ENCODE data around the gene YARS1. TPM values are rescaled to one million over a fixed set of nuclear protein-coding genes. Genes with fewer than 3 reads are reported as not detected.

The YARS1 gene
- total RNA-seq, 1 experiment from 2014 or later, result 115 TPM

DNA sequence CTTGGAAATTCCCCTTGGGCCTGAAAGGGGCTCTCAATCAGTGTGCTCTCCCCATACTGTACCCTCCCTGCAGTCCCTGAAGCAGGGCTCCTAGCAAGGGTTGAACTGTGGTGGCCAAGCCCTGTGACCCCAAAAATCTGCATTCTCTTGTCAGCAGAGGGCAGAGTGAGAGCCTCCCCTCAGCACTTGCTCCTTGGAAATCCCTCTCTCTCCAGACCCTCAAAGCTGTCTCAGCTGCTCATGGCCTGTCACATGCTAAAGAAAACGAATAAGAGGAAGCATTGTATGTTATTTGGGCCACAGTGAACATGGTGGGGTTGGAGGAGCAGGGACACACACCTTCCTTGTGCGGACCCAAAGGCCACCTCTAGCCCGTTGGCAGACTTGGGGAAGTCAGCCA is 67.4 kb downstream of the YARS1 start:
- CTCF ChIA-PET, result no interaction called here
- H3K27ac ChIP-seq (ENCODE audit: low read length), result no peak overlapping the region
- H3K4me1 ChIP-seq (ENCODE audit: insufficient read depth, low read length), result peaks cover 3% of the 10 kb centered on the region; the same call in 1 of the 2 replicates
- peaks cover 4% of the 10 kb centered on the region; the same call in 1 of the 2 replicates for H3K36me3 ChIP-seq (ENCODE audit: low read depth, low read length)
- TF ChIP-seq EZH2phosphoT487 (IDR thresholded peaks at IDR 0.05; ENCODE audit: borderline replicate concordance, low read length) (no peak), EZH2 (IDR thresholded peaks at IDR 0.05; ENCODE audit: low read length, unreplicated experiment) (no peak)
- TF ChIP-seq, protein P1, sequence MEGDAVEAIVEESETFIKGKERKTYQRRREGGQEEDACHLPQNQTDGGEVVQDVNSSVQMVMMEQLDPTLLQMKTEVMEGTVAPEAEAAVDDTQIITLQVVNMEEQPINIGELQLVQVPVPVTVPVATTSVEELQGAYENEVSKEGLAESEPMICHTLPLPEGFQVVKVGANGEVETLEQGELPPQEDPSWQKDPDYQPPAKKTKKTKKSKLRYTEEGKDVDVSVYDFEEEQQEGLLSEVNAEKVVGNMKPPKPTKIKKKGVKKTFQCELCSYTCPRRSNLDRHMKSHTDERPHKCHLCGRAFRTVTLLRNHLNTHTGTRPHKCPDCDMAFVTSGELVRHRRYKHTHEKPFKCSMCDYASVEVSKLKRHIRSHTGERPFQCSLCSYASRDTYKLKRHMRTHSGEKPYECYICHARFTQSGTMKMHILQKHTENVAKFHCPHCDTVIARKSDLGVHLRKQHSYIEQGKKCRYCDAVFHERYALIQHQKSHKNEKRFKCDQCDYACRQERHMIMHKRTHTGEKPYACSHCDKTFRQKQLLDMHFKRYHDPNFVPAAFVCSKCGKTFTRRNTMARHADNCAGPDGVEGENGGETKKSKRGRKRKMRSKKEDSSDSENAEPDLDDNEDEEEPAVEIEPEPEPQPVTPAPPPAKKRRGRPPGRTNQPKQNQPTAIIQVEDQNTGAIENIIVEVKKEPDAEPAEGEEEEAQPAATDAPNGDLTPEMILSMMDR (conservative IDR thresholded peaks at IDR 0.05; ENCODE audit: low read depth, low read length), result 0 out of 2 replicates have a peak, but pooled peaks have one; percentile 16
- BruUV-seq (replicated peaks), result no TSS peak
- intact Hi-C loops (cut with micrococcal nuclease), result no loop called here
- no peaks in the 10 kb centered on the region for H3K9me3 ChIP-seq (ENCODE audit: low read length)
- no peak for ATAC-seq
- POLR2A ChIA-PET (ENCODE audit: unreplicated experiment), result no interaction called here
- H4K20me1 ChIP-seq (ENCODE audit: low read length), result 0 out of 2 replicates have a peak, but pooled peaks cover 3% of the 10 kb centered on the region
- H3K27me3 ChIP-seq (ENCODE audit: low read length), result no peaks in the 10 kb centered on the region
- H3K79me2 ChIP-seq (ENCODE audit: low read length), result peaks cover 75% of the 10 kb centered on the region
- no peaks in the 10 kb centered on the region for H3F3A ChIP-seq (ENCODE audit: low read length, unreplicated experiment)
- no peak overlapping the region for H2AFZ ChIP-seq (ENCODE audit: low read length)
- H3K9me2 ChIP-seq (replicated peaks; ENCODE audit: low read length), result no peaks in the 10 kb centered on the region
- no peak for DNase-seq
- no peak overlapping the region for H3K4me3 ChIP-seq (ENCODE audit: low read length)
- no peak overlapping the region for H3K4me2 ChIP-seq (ENCODE audit: low read length)
- no peak overlapping the region for H3K9ac ChIP-seq (ENCODE audit: low read length)

DNA sequence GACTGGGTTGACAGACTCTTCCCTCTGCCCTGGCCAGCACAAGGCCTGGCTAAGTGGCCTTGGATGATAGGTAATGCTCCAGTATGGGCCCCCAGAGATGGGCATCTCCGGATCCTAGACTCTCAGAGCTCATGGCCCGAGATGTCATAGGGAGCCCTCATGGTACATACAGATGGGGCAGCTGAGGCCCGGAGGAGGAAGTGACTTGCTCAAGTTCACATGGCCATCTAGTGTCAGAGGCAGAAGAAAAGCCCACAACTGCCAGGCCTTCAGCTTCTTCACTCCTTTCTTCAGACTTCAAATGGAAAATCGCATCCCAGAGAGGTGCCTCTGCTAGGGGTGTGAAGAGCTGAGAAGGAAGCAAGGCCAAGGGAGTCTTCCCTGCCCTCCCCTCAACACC is 67.8 kb downstream of the YARS1 start:
- Histone ChIP-seq H3K4me1 (ENCODE audit: insufficient read depth, low read length) (peaks cover 5% of the 10 kb centered on the region), H3K27me3 (ENCODE audit: low read length) (no peaks in the 10 kb centered on the region), H2AFZ (ENCODE audit: low read length) (no peak overlapping the region), H3K36me3 (ENCODE audit: low read depth, low read length) (peaks cover 7% of the 10 kb centered on the region), H4K20me1 (ENCODE audit: low read length) (0 out of 2 replicates have a peak, but pooled peaks cover 3% of the 10 kb centered on the region), H3K9me3 (ENCODE audit: low read length) (no peaks in the 10 kb centered on the region), H3K9ac (ENCODE audit: low read length) (no peak overlapping the region), H3K27ac (ENCODE audit: low read length) (no peak overlapping the region), H3K9me2 (replicated peaks; ENCODE audit: low read length) (no peaks in the 10 kb centered on the region), H3K4me2 (ENCODE audit: low read length) (no peak overlapping the region), H3K4me3 (ENCODE audit: low read length) (no peak overlapping the region), H3F3A (ENCODE audit: low read length, unreplicated experiment) (no peaks in the 10 kb centered on the region), H3K79me2 (ENCODE audit: low read length) (peaks cover 76% of the 10 kb centered on the region)
- ATAC-seq (no peak), DNase-seq (no peak)
- POLR2A ChIA-PET (ENCODE audit: unreplicated experiment), result no interaction called here
- intact Hi-C loops (cut with micrococcal nuclease), result no loop called here
- CTCF ChIA-PET, result no interaction called here
- no peak for TF ChIP-seq EZH2 (IDR thresholded peaks at IDR 0.05; ENCODE audit: low read length, unreplicated experiment)
- BruUV-seq (replicated peaks), result no TSS peak

GRCh38 chr1:32748926-32749325 is 68.2 kb downstream of the YARS1 start:
- no TSS peak for BruUV-seq (replicated peaks)
- peaks cover 76% of the 10 kb centered on the region for H3K79me2 ChIP-seq (ENCODE audit: low read length)

More at GRCh38 chr1:32748926-32749325, 68.2 kb downstream of the YARS1 start:
- Histone ChIP-seq H3K27me3 (ENCODE audit: low read length) (no peaks in the 10 kb centered on the region), H2AFZ (ENCODE audit: low read length) (no peak overlapping the region), H4K20me1 (ENCODE audit: low read length) (0 out of 2 replicates have a peak, but pooled peaks cover 3% of the 10 kb centered on the region), H3K36me3 (ENCODE audit: low read depth, low read length) (peaks cover 8% of the 10 kb centered on the region), H3K4me2 (ENCODE audit: low read length) (no peak overlapping the region), H3K9ac (ENCODE audit: low read length) (no peak overlapping the region), H3K4me1 (ENCODE audit: insufficient read depth, low read length) (peaks cover 9% of the 10 kb centered on the region), H3F3A (ENCODE audit: low read length, unreplicated experiment) (no peaks in the 10 kb centered on the region), H3K4me3 (ENCODE audit: low read length) (no peak overlapping the region), H3K27ac (ENCODE audit: low read length) (no peak overlapping the region), H3K9me2 (replicated peaks; ENCODE audit: low read length) (no peaks in the 10 kb centered on the region), H3K9me3 (ENCODE audit: low read length) (no peaks in the 10 kb centered on the region)
- CTCF ChIA-PET, result no interaction called here
- TF ChIP-seq EZH2 (IDR thresholded peaks at IDR 0.05; ENCODE audit: low read length, unreplicated experiment), result no peak
- TF ChIP-seq, protein P1 (conservative IDR thresholded peaks at IDR 0.05; ENCODE audit: low read depth, low read length), result no peak
- TF ChIP-seq EZH2phosphoT487 (IDR thresholded peaks at IDR 0.05; ENCODE audit: borderline replicate concordance, low read length), result no peak
- POLR2A ChIA-PET (ENCODE audit: unreplicated experiment), result no interaction called here
- ATAC-seq (no peak), DNase-seq (no peak)
- intact Hi-C loops (cut with micrococcal nuclease), result no loop called here
